NAMALWA (cell line): ENCODE results near the gene CDK4.
A peak's percentile ranks its signal among the peaks of the same experiment; 100 is the strongest.
"Not testable (repeated sequence)": the region's sequence is repeated elsewhere in the genome, so short reads cannot be mapped to it uniquely, and the experiment has no call there.

Experiments used
- DNase-seq: peaks from one replicate; pipeline ENCODE4 v3.0.0-alpha.2; 2015; ENCODE audit warnings: low spot score

The CDK4 gene

DNA sequence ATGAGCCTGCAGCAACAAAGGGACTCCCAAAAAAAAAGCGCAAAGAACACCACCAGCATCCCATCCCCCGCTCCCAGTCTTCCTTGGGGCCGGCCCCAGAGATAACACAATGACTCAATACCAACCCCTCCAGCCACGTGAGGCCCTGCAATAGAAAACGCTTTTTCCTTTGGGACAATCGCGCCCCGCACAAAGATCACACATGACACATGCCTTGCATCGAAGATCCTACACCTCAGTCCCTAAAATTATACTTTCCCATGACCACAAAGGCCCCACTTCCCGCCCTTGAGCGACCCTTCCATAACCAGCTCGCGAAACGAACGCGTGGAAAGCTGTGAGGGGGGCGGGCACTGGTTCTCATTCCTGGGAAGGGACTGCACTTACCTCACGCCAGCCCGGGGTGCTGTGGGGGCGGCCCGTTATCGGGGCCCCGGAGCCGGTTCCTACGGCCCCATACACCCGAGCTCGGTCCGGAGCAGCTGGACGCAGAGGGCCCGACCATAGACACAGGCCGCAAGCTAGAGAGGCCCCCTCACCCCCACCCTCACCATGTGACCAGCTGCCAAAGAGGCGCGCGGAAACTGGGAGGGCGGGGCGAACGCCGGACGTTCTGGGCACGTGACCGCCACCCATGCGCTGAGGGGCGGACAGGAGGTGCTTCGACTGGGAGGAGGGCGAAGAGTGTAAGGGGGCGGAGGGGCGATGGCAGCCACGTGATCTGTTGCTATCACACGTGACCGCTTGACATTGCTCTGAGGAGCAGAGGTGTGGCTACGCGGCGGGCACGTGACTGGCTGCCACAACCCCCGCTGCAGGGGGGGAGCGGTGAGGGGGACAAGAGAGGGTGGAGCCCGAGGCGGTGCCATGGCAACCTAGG lies at the start of gene CDK4:
Gene CDK4, minus strand, starts transcription at position 523 of the 880 bp plus-strand sequence. CDS start 593 bp downstream, outside the sequence.
- peak; percentile 99 for DNase-seq

DNA sequence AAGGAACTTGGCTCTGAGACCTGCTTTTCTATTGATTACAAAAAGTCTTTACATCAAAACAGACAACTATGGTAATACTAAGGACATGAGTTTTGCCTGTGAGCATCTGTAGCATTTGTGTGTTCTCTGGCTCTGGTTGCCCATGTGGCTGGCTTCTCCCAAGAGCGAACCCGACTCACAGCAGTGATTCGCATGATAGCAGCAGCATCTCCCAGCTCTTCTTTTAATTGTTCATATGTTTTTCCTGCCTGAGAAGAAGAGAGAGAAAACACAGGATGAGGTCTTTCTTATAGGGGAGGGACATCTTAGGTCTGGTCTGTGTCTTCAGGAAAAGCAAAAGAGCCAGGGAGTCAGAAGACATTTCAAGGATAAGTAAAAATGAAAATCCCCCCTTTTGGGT lies 48.9 kb upstream of the CDK4 start:
- DNase-seq, result no peak

DNA sequence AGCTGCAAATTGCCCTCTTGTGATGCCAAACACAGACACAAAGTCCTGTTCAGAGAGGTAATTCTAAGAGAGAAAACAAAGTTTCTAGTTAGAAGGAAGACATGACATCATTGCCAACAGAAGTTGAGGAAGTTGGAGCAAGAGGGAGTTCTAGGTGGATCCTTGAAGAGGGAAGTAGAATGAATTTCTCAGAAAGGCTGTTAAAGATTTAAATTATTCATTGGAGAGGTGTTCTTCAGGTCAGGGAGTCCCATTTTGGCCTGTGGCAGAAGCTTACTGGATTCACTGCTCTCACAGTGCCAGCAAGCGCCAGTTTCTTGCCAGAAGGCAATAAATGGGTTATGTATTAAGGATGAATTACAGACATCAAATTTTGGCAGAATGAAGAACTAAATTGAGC lies 45.8 kb upstream of the CDK4 start:
- no peak for DNase-seq

DNA sequence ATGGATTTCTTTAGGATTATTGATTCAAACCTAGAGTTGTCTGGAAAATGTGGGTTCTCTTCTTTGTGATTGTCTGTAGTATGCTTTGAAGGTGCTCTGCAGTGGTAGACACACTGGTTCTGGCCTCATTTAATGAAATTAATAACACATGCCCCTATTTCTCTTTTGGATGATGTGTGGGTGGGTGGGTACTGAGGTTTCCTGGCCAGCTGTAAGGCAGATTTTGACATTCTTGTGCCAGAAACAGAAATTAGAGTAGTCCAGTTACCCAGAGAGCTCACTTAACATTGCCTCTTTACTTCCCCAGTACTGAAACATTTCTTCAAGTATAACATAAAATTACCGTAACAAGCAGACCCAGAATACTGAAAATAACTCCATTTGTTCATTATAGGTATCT lies 44.9 kb upstream of the CDK4 start:
- DNase-seq, result no peak

DNA sequence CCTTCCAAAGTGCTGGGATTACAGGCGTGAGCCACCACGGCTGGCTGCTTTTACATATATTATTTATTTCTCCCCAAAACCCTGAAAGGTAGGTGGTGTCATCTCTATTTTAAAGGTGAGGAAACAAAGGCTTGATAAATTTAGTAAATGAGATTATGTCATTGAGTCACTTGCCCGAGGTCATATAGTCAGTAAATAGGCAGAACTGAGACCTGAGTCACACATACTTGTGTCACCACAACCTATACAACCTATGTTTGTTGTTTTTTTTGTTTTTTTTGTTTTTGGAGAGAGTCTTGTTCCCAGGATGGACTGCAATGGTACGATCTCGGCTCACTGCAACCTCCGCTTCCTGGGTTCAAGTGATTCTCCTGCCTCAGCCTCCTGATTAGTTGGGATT lies 43.2 kb upstream of the CDK4 start:
- no peak for DNase-seq

DNA sequence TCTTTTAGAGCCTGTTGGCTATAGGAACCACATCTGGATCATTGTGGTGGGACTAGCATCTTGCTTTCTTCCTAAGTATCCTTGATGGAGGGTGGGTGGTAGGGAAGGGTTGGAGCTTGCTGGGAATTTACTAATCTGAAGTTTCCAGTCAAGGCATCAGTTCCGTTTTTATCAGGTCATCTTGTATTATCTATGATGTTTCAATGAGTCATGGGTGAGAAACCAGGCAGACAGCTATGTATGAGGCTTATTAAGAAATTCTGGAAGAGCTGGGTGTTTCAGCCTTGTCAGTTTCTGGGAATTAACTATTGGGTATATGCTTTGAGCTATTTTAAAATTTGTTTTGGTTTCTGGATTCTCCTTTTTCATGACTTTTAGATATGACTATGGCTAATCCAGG lies 41.8 kb upstream of the CDK4 start:
- DNase-seq, result no peak

DNA sequence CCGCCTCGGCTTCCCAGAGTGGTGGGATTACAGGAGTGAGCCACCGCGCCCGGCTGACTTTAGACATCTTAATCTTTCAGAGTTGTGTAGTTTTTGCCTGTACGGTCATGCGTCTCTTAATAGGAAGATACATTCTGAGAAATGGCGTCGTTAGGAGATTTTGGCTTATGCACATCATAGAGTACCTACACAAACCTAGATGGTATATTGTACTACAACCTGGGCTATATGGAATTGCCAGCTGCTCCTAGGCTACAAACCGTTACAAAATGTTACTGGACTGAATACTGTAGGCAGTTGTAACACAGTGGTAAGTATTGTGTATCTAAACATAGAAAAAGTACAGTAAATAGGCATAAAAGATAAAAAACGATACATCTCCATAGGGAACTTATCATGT lies 31.8 kb upstream of the CDK4 start:
- no peak for DNase-seq

DNA sequence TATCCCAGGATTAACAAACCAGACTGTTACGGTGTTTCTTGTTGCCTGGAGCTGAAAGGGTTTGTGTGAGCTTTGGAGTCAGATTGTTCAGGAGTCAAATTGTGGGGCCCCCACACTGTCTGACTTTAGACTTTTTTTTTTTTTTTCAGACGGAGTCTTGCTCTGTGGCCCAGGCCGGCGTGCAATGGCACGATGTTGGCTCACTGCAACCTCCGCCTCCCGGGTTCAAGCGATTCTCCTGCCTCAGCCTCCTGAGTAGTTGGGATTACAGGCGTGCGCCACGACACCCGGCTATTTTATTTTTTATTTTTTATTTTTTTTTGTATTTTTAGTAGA lies 31.3 kb upstream of the CDK4 start:
- DNase-seq, result no peak

DNA sequence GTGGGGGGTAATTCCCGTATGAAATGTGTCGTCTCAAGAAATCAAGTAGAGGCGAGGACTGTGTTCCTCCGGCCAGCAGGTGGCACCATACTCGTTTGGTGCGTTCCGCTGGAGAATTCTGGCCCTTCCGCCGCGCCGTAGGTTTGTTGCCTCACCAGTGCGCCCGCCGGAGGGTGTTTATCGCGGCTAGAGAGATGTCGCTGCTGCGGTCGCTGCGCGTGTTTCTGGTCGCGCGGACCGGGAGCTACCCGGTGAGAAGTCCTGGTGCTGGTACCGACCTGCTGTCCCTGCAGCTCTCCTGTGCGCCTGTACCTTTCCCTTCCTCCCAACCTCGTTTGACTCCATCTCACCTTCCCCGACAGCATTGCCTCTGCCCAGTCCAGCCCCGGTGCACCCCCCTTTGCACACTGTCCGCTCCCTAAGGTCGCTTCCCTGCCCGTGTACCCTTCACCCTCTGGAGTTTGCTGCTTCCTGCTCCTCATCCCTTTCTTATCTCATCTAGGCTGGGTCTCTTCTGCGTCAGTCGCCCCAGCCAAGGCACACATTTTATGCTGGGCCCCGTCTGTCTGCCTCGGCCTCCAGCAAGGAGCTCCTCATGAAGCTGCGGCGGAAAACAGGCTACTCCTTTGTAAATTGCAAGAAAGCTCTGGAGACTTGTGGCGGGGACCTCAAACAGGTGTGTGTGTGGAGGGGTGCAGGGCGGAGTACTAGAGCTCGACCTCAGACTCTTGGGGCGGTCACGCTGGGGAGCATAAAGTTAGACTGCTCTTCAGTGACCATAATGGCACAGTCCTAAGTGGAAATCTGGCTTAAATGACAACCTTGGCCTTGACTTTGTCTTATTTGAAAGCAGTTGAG lies 30.7 kb upstream of the CDK4 start, which contains the start of gene TSFM:
Gene TSFM, plus strand, starts transcription at position 180 of the 858 bp plus-strand sequence. Its CDS starts 15 bp downstream, at position 195.
- DNase-seq, result peak; percentile 96

DNA sequence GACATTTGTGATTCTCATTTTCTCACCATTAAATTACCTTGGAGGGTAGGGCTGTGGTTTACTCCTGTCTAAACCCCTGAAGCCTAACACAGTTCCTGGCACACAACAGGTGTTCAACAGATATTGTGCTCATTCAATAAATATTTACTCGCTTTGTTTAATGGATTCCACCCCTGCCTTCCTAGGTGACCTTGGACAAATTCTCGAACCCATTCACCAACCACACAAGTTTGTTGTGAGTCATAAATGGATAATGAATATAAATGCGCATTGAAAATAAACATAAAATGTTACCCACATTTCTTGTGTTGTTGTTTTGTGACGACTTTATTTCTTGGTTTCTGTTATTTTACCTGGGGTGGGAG lies 30.1 kb upstream of the CDK4 start:
- DNase-seq, result no peak

DNA sequence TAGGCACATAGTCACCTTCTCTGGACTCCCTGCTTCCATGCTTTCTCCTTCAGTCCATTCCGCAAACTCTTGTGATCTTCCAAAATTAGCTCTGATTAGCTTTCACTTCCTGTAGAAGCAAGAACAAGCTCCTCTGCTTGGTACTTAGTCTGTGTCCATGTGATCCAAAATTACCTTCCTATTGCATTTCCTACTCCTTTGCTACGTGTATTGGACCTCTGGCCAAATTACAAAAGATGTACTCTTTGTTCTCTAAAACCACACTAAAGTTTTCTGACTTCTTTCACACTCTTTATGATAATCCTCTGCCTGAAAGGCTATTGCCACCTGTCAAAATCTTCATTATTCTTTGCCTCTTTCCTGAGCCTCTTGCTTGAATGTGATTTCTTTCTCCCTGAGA lies 29.7 kb upstream of the CDK4 start:
- no peak for DNase-seq

DNA sequence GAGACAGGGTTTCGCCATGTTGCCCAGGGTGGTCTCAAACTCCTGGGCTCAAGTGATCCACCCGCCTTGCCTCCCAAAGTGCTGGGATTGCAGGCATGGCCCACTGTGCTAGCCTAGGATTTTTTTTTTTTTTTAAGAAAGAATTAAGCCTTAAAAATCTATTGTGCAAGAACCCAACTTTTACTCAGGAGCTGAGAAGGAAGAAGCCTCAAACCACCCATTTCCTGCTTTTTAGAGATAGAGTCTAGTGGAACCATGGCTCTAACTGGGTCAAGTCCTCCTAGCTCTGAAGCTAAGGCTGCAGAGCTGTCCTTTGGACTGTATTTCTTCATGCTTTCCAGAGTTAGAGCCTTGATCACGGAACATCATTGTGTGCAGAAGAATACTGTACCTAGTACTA lies 29.1 kb upstream of the CDK4 start:
- DNase-seq, result no peak

DNA sequence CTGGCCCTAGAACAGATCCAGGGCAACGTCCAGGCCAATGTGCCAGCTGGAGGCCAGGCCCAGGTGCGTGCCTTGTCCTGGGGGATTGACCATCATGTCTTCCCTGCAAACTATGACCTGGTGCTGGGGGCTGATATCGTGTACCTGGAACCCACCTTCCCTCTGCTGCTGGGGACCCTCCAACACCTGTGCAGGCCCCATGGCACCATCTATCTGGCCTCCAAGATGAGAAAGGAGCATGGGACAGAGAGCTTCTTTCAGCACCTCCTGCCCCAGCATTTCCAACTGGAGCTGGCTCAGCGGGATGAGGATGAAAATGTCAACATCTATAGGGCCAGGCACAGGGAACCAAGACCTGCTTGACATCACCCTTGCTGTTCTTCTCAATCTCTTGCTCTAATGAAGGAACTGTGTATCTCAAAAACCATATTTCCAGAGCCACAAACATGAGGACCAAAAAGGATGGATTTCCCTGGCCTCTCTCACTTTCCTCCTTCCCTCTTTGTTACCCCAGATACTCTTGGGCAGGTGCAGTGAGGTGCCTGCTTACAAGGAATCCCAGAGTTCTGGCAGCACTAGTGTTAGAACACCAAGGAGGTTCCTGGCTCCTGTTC lies 28.3 kb upstream of the CDK4 start:
- DNase-seq, result no peak

DNA sequence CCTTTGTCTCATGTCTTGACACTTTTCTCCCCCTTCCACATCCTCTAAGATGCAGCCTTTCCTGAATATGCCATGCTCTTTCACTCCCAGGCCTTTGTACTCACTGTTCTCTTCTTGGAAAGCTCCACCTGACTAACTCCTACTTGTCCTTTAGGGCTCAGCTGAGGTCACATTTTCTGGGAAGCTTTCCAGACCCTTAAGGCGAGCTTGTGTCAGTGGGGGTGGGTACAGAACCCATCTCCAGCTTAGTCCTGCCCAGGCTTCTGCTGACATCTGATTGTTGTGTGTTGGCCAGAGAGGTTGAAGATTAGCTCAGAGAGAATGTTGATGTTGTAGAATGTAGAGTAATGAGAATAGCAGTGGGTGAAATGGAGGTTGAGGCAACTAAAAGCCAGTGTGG lies 27.6 kb upstream of the CDK4 start:
- no peak for DNase-seq

DNA sequence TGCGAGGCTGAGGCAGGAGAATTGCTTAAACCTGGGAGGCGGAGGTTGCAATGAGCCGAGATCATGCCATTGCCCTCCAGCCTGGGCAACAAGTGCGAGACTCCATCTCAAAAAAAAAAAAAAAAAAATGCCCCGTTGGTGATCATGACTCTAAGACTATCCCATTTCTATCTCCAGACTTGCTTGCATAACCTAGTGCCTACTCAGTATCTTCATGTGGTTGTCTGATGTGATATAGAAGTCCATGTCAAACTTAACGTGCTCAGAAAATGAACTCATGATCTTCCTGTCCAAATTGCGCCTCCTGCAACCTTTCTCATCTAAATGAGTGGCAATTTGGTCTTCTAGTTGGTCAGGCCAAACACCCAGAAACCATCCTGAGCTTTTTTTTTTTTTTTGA lies 25.8 kb upstream of the CDK4 start:
- no peak for DNase-seq

DNA sequence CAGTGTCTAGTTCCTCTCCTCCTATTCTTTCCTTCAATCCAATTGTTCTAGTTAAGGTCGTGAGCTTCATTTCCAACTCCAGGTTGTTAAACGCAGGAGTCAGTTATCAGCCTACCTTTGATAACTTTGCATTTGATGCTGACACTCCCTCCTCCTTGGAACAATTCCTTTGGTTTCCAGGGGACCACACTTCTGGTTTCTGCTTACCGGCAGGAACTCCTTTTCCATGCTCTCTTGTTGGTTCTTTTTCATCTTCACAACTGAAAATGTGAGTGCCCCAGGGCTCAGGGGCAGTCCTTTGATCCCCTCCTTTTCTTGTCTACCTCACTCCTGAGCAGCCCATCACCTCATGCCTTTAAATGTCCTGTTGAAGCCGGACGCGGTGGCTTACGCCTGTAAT lies 25.3 kb upstream of the CDK4 start:
- DNase-seq, result no peak

DNA sequence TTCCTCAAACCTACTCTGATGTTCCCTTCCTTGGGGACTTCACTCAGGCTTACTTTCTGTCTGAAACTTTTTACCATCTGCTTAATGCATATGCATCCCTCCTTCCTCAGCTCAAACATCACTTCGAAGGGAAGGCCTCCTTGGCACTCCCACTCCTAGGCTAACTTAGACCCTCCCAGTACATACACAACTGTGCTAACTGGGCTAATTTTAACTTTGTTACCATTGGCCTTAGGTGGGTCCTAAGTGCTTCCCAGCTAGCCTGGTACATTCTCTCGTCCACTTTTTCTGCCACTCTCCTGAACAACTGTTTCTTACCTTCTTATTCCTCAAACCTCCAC lies 24.1 kb upstream of the CDK4 start:
- DNase-seq, result no peak

DNA sequence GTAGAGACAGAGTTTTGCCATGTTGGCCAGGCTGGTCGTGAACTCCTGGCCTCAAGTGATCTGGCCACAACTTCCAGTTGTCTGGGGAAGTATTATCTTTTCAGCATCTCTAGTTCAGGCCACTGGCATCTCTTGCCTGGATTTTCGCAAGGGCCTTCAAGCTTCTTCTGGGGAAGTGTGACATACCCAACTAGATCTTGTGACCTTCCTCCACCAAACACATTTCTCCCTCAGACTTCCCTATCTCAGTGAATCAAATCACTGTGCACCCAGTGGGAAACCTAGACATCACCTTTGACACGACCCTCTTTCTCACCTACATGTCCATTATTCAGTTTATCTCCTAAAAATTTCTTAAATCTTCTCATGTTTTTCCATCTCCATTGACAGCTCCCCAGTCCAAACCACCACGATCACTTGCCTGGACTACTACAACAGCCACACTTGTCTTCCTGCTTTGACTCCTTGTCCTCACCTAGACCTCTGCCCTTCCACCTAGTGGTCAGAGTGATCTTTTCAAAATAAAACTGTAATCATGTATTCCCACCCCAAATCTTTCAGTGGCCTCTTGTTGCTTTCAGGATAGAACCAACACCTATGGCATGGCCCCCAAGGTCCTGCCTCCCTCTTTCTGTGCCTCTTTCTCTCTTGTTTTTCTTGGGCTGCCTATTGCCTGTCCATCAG lies 23.6 kb upstream of the CDK4 start:
- peak; percentile 57 for DNase-seq

DNA sequence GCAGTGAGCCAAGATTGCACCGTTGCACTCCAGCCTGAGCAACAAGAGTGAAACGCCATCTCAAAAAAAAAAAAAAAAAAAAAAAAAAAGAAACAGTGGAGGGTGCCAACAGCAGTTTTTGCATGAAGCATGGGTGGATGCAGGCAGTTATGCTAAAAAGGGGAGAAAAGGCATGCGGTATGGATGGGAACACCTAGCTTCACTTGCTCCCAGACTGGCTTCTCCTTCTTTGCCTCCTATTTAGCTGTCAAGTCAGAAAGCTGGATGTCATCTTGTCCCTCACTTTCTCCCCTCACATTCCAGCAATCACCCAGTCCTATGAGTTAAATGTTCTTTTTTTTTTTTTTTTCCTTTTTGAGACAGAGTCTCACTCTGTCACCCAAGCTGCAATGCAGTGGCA lies 22.9 kb upstream of the CDK4 start:
- no peak for DNase-seq

DNA sequence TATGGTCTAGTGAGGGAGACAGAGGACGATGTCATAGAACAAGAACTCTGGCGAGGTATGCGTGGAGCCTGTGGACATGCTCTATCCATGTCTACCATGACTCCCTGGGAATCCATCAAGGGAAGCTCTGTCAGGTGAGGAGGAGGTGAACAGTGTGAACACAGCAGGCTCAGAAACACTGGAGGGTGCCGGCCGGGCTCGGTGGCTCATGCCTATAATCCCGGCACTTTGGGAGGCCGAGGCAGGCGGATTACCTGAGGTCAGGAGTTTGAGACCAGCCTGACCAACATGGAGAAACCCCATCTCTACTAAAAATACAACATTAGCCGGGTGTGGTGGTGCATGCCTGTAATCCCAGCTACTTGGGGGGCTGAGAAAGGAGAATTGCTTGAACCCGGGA lies 22.5 kb upstream of the CDK4 start:
- DNase-seq, result not testable (repeated sequence)

DNA sequence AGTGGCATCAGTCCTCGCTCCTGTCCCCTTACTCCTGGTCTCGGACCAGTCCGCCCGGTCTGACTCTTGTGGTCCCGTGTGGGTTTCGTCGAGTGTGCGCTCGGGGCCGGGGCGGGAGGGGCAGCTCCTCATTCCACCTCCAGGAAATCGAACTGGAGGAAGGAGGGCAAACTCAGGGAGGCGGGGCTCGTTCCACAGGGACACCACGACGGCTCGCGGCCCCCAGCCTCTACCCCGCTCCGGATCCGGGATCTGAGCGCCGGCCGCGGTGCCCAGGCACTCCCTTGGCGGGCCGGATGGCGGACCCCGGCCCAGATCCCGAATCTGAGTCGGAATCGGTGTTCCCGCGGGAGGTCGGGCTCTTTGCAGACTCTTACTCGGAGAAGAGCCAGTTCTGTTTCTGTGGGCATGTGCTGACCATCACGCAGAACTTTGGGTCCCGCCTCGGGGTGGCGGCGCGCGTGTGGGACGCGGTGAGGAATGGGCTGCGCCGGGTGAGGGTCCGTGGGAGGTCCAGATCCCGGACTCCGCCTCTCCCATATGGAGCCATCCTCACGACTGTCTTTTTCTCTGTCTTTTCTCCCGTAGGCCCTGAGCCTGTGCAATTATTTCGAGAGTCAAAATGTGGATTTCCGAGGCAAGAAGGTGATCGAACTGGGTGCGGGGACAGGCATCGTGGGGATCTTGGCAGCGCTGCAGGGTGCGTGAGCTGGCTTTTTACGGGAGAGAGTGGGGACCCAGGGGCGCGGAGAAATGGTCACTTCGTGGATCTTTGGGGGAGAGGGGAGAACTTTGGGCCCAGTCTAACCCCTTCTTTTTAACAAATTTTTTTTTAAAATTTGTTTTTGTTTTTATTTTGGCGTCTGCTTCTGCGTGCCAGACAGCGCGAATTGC lies 20.6 kb upstream of the CDK4 start, which contains the start of gene EEF1AKMT3:
Gene EEF1AKMT3, plus strand, starts transcription at position 186 of the 894 bp plus-strand sequence. Its CDS starts 111 bp downstream, at position 297.
- no peak for DNase-seq
